IMR-90 (cell line): ENCODE results near the gene GZMM. TPM values are rescaled to one million over a fixed set of nuclear protein-coding genes. Genes with fewer than 3 reads are reported as not detected.

ENCODE experiments used
- ATAC-seq: fragments of 200-7000 bp; cut with Tn5 transposase; 2 replicates; pipeline ENCODE4 v1.9.1; 2020; ENCODE audit warnings: low read depth, mild to moderate bottlenecking, moderate library complexity
- BruUV-seq: library from RNA; stranded (reverse); fragments of 400-500 nt; replicated peaks from 2 replicates; lab custom pipeline; 2021; lab: Mats Ljungman, UMichigan
- CTCF ChIA-PET: fragments of 300-600 bp; formaldehyde crosslinking; extraction: SDS; loops from one replicate; lab custom pipeline; 2021; ENCODE audit warnings: antibody characterized with exemption; lab: Yijun Ruan, JAX
- POLR2A ChIA-PET: fragments of 300-600 bp; sonication (Branson Sonifier 250); formaldehyde crosslinking; loops from one replicate; lab custom pipeline; 2022; ENCODE audit warnings: antibody characterized with exemption; ENCODE audit not compliant: unreplicated experiment; lab: Charles Lee
- DNase-seq: peaks from one replicate; pipeline ENCODE4 v3.0.0; 2013
- H2AFZ ChIP-seq: replicated peaks from 2 replicates; pipeline ENCODE3; 2013; ENCODE audit warnings: low read length, mild to moderate bottlenecking; ENCODE audit not compliant: poor library complexity
- H2AK5ac ChIP-seq: 2 replicates; pipeline ENCODE4 v1.6.1; 2013; ENCODE audit warnings: low read depth, low read length, inconsistent platforms
- H2AK9ac ChIP-seq: replicated peaks from 2 replicates; pipeline ENCODE3; 2013; ENCODE audit warnings: mild to moderate bottlenecking, low read depth, low read length, moderate library complexity; ENCODE audit not compliant: poor library complexity
- H2BK120ac ChIP-seq: 2 replicates; pipeline ENCODE4 v1.6.1; 2013; ENCODE audit warnings: low read depth, low read length, inconsistent platforms
- H2BK15ac ChIP-seq: 3 replicates; pipeline ENCODE4 v1.6.1; 2013; ENCODE audit warnings: low read depth, low read length, inconsistent platforms
- H2BK20ac ChIP-seq: 2 replicates; pipeline ENCODE4 v1.6.1; 2013; ENCODE audit warnings: low read depth, mild to moderate bottlenecking, inconsistent platforms, low read length, moderate library complexity
- H2BK5ac ChIP-seq: 2 replicates; pipeline ENCODE4 v1.6.1; 2013; ENCODE audit warnings: mild to moderate bottlenecking, low read depth, low read length, inconsistent platforms; ENCODE audit not compliant: poor library complexity, severe bottlenecking
- H3K14ac ChIP-seq: replicated peaks from 2 replicates; pipeline ENCODE4 v1.6.1; 2013; ENCODE audit warnings: low read depth, low read length, inconsistent platforms
- H3K18ac ChIP-seq: 2 replicates; pipeline ENCODE4 v1.6.1; 2013; ENCODE audit warnings: low read depth, low read length, control low read depth
- H3K23ac ChIP-seq: 2 replicates; pipeline ENCODE4 v1.6.1; 2013; ENCODE audit warnings: low read depth, low read length, inconsistent platforms
- H3K27ac ChIP-seq: 2 replicates; pipeline ENCODE4 v1.5.1; 2013; ENCODE audit warnings: mild to moderate bottlenecking, control low read depth, low read length; ENCODE audit not compliant: insufficient read depth
- H3K27me3 ChIP-seq: 2 replicates; pipeline ENCODE4 v1.6.1; 2013; ENCODE audit warnings: low read length; ENCODE audit not compliant: control insufficient read depth, insufficient read depth
- H3K36me3 ChIP-seq: 2 replicates; pipeline ENCODE4 v1.6.1; 2013; ENCODE audit warnings: low read length, mixed read lengths; ENCODE audit not compliant: control insufficient read depth, insufficient read depth
- H3K4ac ChIP-seq: 2 replicates; pipeline ENCODE4 v1.6.1; 2013; ENCODE audit warnings: low read depth, low read length, inconsistent platforms
- H3K4me1 ChIP-seq: 2 replicates; pipeline ENCODE4 v1.6.1; 2013; ENCODE audit warnings: low read length, mixed read lengths; ENCODE audit not compliant: control insufficient read depth, insufficient read depth
- H3K4me2 ChIP-seq: 2 replicates; pipeline ENCODE4 v1.6.1; 2013; ENCODE audit warnings: low read depth, mild to moderate bottlenecking, control low read depth, low read length, moderate library complexity
- H3K4me3 ChIP-seq: 2 replicates; pipeline ENCODE4 v1.5.1; 2013; ENCODE audit warnings: low read depth, mild to moderate bottlenecking, control low read depth, low read length, moderate library complexity; ENCODE audit not compliant: insufficient read depth
- H3K56ac ChIP-seq: 2 replicates; pipeline ENCODE4 v1.6.1; 2013; ENCODE audit warnings: low read length, inconsistent platforms; ENCODE audit not compliant: insufficient read depth; ENCODE audit errors: extremely low read depth
- H3K79me1 ChIP-seq, 2 experiments: 2 replicates each; pipeline ENCODE4 v1.6.1; 2013; ENCODE audit warnings: low read length in 2 of 2, inconsistent platforms in 1 of 2, low read depth in 1 of 2
- H3K9ac ChIP-seq: 2 replicates; pipeline ENCODE4 v1.6.1; 2013; ENCODE audit warnings: low read depth, low read length, control low read depth
- H3K9me1 ChIP-seq: 2 replicates; pipeline ENCODE4 v1.6.1; 2013; ENCODE audit warnings: low read length, inconsistent platforms; ENCODE audit not compliant: insufficient read depth
- H3K9me3 ChIP-seq: 2 replicates; pipeline ENCODE4 v1.6.1; 2013; ENCODE audit warnings: low read length; ENCODE audit not compliant: control insufficient read depth, insufficient read depth
- H4K20me1 ChIP-seq: 2 replicates; pipeline ENCODE4 v1.6.1; 2013; ENCODE audit warnings: low read length, inconsistent platforms; ENCODE audit not compliant: insufficient read depth
- H4K5ac ChIP-seq: 2 replicates; pipeline ENCODE4 v1.6.1; 2013; ENCODE audit warnings: mild to moderate bottlenecking, low read depth, low read length, control low read depth
- H4K8ac ChIP-seq, 2 experiments: 2 replicates each; pipeline ENCODE4 v1.6.1; 2013; ENCODE audit warnings: low read depth in 2 of 2, low read length in 2 of 2, control low read depth in 1 of 2, inconsistent platforms in 1 of 2
- H4K91ac ChIP-seq: 2 replicates; pipeline ENCODE4 v1.6.1; 2013; ENCODE audit warnings: low read depth, low read length, inconsistent platforms; ENCODE audit not compliant: insufficient read depth
- BHLHE40 ChIP-seq: fragments of 150-350 bp; IDR thresholded peaks from 2 replicates; pipeline ENCODE4 v1.6.1; 2016; ENCODE audit warnings: mild to moderate bottlenecking, low read depth, low read length
- CEBPB ChIP-seq: IDR thresholded peaks from 2 replicates; pipeline ENCODE4 v1.6.1; 2012; ENCODE audit warnings: low read depth, low read length, improper control_type of control experiment
- CHD1 ChIP-seq: IDR thresholded peaks from 2 replicates; pipeline ENCODE4 v1.6.1; 2012; ENCODE audit warnings: low read depth, low read length, improper control_type of control experiment
- FOS ChIP-seq: fragments of 150-350 bp; IDR thresholded peaks from 2 replicates; pipeline ENCODE4 v1.6.1; 2016; ENCODE audit warnings: low read depth, low read length
- MAFK ChIP-seq: IDR thresholded peaks from 2 replicates; pipeline ENCODE4 v1.6.1; 2012; ENCODE audit warnings: low read depth, low read length, improper control_type of control experiment
- MXI1 ChIP-seq: IDR thresholded peaks from 2 replicates; pipeline ENCODE4 v1.6.1; 2012; ENCODE audit warnings: low read depth, mild to moderate bottlenecking, low read length, moderate library complexity, borderline replicate concordance
- RAD21 ChIP-seq: IDR thresholded peaks from 2 replicates; pipeline ENCODE4 v1.6.1; 2012; ENCODE audit warnings: low read length, improper control_type of control experiment
- RCOR1 ChIP-seq: IDR thresholded peaks from 2 replicates; pipeline ENCODE4 v1.6.1; 2012; ENCODE audit warnings: mild to moderate bottlenecking, low read length, improper control_type of control experiment; ENCODE audit not compliant: insufficient replicate concordance
- RFX5 ChIP-seq: IDR thresholded peaks from 2 replicates; pipeline ENCODE4 v1.8.0; 2012; ENCODE audit warnings: low read depth, mild to moderate bottlenecking, low read length, moderate library complexity
- SMC3 ChIP-seq: fragments of 150-350 bp; IDR thresholded peaks from 2 replicates; pipeline ENCODE4 v1.6.1; 2016; ENCODE audit warnings: low read depth, mild to moderate bottlenecking, antibody characterized with exemption, low read length, moderate library complexity
- WGBS, 2 experiments: methylation state at CpG; one replicate each; pipeline versions ENCODE4 v1.1.5 to v1.1.7; 2013; ENCODE audit warnings: missing lambda C conversion rate in 2 of 2; ENCODE audit not compliant: insufficient read length in 1 of 2; ENCODE audit errors: extremely low coverage in 2 of 2; 5-methylcytosine and 5-hydroxymethylcytosine counted together
- dilution Hi-C: fragments of 300-500 bp; cut with HindIII; formaldehyde crosslinking; loops from one replicate; pipeline ENCODE4 v1.14.3; 2018; ENCODE audit warnings: low sequenced_read_pairs; ENCODE audit not compliant: unreplicated experiment
- in situ Hi-C: fragments of 300-500 bp; cut with MboI; formaldehyde crosslinking; loops from 3 replicates; pipeline ENCODE4 v1.14.3; 2019; ENCODE audit warnings: low sequenced_read_pairs, inconsistent platforms, mixed read lengths
- intact Hi-C: fragments of 100-400 bp; cut with micrococcal nuclease; formaldehyde crosslinking; loops from 2 replicates; pipeline ENCODE4 v1.10.0; 2022
- polyA plus RNA-seq, 3 experiments: library from polyadenylated mRNA; depleted of rRNA; stranded (reverse); fragments of >200 nt; gene quantifications; 2 replicates each; pipeline ENCODE4 v1.2.3, GENCODE V29; 2012; ENCODE audit warnings: low replicate concordance in 1 of 3
- total RNA-seq: library from RNA; depleted of rRNA; stranded (reverse); fragments of >200 nt; gene quantifications from 2 replicates; pipeline ENCODE4 v1.2.3, GENCODE V29; 2012
- TF ChIP-seq, protein P1 (sequence below): conservative IDR thresholded peaks from 2 replicates; pipeline ENCODE4 v1.5.1; 2012; ENCODE audit warnings: mild to moderate bottlenecking, low read depth, low read length, improper control_type of control experiment

GZMM gene
- total and polyA plus RNA-seq, 2 of the 4 experiments (the other 2 are of a cell fraction): 0.24 TPM; not detected in 1

GRCh38 chr19:593055-593454 is 49.2 kb downstream of the GZMM start:
- dilution Hi-C loops (no loop called here), intact Hi-C loops (no loop called here), in situ Hi-C loops (no loop called here)
- 82% methylated on average over 13 of the region's 18 CpGs; no CpG with 5 or more reads in 1 of the 2 experiments for WGBS, 2 experiments
- no peak overlapping the region for H3K4me3 ChIP-seq
- BruUV-seq: no TSS peak
- no peak overlapping the region for H4K91ac ChIP-seq
- H2BK20ac ChIP-seq: no peak overlapping the region
- no peak overlapping the region for H3K27ac ChIP-seq
- H3K9ac ChIP-seq: no peak overlapping the region
- no peaks in the 10 kb centered on the region for H3K9me3 ChIP-seq
- no peak overlapping the region for H2AK5ac ChIP-seq
- DNase-seq: no peak
- no peak overlapping the region for H3K4ac ChIP-seq
- ATAC-seq: no peak
- no peak overlapping the region for H2BK120ac ChIP-seq
- H4K20me1 ChIP-seq: peaks cover 32% of the 10 kb centered on the region
- H3K4me1 ChIP-seq: peaks cover 4% of the 10 kb centered on the region; the same call in 1 of the 2 replicates
- no peak overlapping the region for H2AFZ ChIP-seq
- CTCF ChIA-PET: no interaction called here
- no peak overlapping the region for H3K18ac ChIP-seq
- no peak overlapping the region for H2BK5ac ChIP-seq
- H4K8ac ChIP-seq: no peak overlapping the region
- peaks cover 26% of the 10 kb centered on the region for H3K27me3 ChIP-seq
- no peaks in the 10 kb centered on the region for H3K36me3 ChIP-seq
- H3K14ac ChIP-seq: no peak overlapping the region
- H3K56ac ChIP-seq: no peak overlapping the region
- POLR2A ChIA-PET: no interaction called here
- no peaks in the 10 kb centered on the region for H3K9me1 ChIP-seq
- H3K79me1 ChIP-seq: no peaks in the 10 kb centered on the region
- H3K4me2 ChIP-seq: no peak overlapping the region
- TF ChIP-seq CEBPB (no peak), SMC3 (no peak), FOS (no peak), MAFK (no peak), RAD21 (no peak), RCOR1 (no peak), RFX5 (no peak), BHLHE40 (no peak), MXI1 (no peak), CHD1 (no peak)
- TF ChIP-seq, protein P1, sequence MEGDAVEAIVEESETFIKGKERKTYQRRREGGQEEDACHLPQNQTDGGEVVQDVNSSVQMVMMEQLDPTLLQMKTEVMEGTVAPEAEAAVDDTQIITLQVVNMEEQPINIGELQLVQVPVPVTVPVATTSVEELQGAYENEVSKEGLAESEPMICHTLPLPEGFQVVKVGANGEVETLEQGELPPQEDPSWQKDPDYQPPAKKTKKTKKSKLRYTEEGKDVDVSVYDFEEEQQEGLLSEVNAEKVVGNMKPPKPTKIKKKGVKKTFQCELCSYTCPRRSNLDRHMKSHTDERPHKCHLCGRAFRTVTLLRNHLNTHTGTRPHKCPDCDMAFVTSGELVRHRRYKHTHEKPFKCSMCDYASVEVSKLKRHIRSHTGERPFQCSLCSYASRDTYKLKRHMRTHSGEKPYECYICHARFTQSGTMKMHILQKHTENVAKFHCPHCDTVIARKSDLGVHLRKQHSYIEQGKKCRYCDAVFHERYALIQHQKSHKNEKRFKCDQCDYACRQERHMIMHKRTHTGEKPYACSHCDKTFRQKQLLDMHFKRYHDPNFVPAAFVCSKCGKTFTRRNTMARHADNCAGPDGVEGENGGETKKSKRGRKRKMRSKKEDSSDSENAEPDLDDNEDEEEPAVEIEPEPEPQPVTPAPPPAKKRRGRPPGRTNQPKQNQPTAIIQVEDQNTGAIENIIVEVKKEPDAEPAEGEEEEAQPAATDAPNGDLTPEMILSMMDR: no peak
- H4K5ac ChIP-seq: no peak overlapping the region
- H2AK9ac ChIP-seq: no peak overlapping the region
- H2BK15ac ChIP-seq: no peak overlapping the region
- no peak overlapping the region for H3K23ac ChIP-seq
